Measurements from ENCODE around the gene GCGR. TPM values are rescaled to one million over a fixed set of nuclear protein-coding genes. Genes with fewer than 3 reads are reported as not detected.

Gene GCGR
- total RNA-seq, 1 experiment from 2014 or later, result not detected

DNA sequence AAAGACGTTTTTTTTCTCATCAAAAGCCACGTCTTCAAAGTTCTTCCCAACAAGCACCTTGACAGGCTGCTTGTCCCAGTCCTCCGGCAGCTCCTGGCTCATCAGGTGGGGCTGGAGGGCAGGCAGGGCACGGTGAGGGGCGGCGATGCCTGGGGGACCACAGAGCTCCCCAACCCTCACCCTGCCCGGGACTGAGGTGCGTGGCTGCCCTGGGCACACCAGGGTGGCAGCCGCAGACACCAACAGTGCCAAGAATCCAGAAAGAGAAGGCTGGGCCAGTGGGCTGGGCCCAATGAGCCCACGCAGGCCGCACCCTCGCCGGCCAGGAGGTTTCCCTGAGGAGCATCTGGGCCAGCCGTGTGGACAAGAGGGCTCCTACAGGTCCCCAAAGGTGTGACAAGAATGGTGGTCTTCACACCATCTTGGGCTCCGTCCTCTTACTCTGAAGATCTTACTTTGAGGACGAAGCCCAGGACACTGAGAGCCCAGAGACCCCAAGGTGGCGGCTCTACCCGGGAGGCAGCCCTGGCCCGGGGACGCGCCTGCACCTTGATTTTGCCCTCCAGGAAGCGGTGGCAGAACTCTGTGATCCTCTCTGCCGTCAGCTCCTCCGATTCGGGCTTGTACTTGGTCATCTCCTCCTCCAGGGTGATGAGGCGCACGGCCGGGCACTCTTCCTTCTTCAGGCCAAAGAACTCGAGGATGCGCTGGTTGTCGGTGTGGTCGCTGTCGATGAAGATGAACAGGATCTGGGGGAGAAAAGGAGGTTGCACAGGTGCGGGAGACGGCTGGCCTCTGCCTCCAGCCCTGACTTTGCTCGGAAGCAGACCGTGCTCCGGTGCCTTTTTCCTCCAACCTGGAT is 42.2 kb downstream of the GCGR start:
- DNase-seq (ENCODE audit: low read depth), result no peak

DNA sequence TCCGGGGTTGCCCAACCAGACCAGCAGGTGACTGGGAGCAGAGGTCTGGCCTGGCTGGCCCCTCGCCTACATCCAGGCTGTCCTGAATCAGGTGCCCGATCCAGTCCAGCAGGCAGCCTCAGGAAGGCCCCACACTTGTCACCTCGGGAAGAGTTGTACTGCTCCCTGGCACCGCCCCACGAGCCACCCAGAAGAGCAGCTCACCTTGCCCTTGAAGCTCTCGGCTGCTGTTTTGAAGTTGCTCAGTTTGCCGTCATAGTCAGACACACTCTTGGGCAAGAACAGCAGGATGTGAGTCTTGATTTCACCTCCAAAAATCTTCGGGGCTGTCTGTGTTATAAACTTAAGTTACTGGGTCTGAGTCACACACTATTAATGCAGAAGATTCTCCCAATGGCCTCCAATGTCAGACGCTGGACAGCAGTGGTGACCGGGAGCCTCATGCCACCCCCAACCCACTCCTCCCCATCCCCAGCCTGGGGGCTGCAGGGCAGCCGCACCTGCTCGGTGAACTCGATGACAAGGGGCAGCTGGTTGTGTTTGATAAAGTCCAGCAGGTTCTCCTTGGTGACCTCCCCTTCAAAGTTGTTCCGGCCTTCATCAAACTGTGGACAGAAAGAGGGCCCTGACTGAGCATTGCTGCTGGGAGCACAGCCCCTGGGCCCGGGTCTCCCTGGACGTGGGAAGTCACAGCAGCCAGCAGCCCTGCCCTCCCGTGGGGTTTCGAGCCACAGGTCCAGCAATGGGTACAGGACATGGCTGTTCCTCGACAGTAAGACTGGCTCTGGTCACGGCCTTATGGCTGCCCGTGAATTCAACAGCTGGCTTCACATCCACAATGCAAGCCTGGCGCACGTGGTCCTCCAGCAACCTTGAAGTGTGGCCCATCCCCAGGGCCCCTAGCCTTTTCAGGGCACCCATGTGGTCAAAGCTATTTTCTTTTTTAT is 43.1 kb downstream of the GCGR start:
- no peak for DNase-seq (ENCODE audit: low read depth)

DNA sequence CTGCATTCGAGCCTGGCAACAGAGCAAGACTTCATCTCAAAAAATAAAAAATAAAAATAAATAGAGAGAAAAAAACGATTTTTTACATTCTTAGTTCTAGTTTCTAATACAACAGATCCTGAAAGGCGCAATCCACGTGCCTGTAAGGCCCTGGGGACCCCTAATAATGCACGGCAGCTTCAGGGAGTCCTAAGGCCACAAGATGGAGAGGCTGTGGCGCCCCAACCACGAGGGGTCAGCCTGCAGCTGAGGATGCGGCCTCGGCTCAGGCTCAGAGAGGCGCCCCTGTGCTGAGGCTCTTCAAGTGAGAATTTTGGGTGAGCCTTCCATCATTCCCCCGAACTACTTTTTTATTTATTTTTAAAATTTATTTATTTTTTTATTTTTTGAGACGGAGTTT is 45.5 kb downstream of the GCGR start:
- no peak for DNase-seq (ENCODE audit: low read depth)

DNA sequence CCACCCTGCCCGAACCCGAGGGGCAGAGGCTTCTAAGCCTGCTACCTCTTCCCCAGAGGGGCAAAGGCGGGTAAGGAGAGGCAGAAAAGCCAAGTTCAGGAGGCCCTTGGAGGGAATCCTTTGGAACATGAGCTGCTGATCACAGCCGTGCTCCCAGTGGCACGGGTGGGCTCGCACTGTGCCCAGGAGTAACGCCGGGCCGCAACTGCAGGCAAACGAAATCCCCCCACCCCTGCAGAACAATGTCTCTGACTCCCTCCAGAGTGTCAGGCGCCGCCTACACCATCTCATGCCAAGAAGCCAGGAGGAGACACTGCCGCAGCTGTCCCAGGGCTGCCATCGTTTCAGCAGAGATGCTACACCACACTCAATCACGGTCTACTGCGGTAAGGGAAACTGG is 47.5 kb downstream of the GCGR start:
- no peak for DNase-seq (ENCODE audit: low read depth)

DNA sequence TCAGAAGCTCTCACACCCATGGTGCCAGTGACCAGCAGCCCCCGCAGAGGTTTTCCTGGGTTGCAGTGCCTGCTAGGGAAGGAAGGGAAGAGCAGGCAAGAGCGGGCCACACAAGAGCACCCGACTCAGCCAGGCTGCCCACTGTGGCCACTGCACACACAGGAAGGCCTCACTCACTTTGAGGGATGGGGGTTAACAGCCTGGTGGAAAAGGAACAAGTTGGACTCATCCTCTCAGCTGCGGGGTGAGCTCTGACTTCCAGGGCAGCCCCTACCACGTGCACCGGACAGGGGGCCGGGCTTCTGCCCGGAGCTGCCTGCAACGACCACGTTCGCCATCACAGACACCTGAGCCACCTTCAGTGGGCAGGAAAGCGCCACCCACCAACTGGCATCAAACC is 48.3 kb downstream of the GCGR start:
- DNase-seq (ENCODE audit: low read depth), result no peak

DNA sequence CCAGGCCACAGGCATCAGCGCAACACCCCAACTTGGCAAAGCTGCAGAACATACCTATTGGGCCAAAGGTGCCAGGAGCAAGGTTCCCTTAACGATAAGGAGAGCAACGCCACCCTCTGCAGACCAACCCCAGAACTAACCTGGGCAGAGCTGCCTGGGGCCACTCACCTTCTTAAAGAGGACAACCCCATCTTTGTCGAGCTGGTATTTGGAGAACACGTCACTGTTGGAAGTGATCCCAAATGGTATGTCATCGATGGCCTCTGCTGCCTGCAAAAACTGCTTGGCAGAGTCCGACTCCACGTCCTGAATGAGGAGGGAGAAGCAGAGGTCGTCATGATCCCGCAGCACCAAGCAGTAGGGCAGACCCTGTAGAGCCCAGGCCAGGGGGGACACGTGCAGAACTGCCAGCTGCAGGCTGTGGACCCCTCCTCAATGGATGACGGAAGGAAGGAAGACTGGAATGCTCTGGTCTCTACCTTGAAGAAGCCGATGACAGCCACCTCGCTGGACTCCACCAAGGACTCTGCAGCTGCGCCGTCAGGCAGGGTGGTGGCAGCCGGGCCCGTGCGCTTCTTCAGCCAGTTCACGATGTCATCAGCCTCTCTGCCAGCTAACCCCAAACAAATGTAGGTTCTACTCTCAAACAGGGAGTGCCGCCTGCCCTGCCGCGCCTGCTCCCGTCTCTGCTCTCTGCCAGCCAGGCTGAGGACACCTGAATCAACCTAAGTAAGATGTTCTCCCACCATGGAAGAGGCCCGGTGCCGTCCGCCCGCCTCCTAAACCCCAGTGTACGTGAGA is 51.2 kb downstream of the GCGR start:
- no peak for DNase-seq (ENCODE audit: low read depth)

DNA sequence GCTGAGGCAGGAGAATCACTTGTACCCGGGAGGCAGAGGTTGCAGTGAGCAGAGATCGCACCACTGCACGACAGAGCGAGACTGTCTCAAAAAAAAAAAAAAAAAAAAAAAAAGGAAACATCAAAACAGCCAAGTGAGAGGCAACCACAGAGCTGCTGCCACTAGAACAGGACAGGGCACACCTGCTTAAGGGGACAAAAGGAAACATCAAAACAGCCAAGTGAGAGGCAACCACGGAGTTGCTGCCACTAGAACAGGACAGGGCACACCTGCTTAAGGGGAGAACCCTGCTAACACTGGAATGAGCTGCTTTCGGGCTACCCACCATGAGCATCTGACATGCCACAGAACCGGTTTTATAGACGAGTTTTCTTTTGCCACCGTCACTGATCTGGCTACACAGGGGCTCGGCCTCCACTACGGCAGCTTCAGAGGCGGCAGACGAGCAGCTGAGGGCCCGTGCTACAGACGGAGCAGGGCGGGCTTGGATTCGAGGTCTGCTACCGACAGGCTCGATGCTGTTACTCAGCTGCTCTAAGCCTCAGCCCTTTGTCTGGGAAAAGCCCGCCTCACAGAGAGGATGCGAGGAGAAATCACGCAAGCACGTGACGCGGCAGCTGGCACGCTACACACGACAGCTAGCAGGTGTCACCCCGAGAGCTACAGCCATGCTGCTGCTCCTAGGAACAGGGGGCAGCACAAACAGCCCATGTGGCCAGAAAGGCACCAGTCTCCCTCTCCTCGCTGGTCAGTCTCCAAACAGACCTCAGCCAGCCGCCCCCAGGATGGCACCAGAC is 54.4 kb downstream of the GCGR start:
- DNase-seq (ENCODE audit: low read depth), result no peak

DNA sequence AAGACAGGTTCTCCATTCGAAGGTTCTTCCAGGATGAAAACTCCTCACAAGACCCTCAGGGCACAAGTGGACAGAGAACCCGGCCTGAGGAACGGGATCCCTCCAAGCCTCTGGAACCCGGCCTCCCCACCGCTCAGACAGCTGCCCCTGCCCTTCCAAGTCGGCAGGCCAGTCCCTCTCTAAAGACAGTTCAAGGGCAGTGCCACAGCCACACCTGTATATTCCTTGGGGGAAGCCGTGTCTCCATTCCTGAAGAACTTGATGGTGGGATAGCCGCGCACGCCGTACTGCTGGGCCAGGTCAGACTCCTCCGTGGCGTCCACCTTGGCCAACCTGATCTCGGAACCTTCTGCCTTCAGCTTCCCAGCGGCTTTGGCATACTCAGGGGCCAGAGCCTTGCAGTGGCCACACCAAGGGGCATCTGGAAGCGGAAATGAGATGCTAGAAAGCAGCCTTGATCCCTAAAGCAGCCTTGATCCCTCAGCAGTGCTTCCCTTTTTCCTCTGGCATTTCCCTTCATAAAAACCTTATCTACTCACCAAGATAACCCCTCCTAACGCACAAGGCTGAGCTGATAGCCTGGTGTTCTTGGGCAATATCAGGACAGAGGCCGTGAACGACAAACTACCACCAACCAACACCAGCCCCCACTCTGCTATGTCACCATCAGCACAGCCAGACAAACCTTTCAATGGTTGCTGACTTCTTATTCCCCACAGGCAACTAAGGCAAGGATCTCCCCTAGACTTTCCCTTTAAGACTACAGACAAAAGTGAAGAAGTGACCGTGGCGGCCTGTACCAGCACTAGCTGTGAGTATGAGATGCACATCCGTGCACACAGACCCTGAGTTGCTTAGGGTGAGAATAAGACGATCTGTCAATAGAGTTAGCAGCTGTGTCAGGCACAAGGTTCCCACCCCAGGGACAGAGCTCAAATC is 55.3 kb downstream of the GCGR start:
- DNase-seq (ENCODE audit: low read depth), result no peak

DNA sequence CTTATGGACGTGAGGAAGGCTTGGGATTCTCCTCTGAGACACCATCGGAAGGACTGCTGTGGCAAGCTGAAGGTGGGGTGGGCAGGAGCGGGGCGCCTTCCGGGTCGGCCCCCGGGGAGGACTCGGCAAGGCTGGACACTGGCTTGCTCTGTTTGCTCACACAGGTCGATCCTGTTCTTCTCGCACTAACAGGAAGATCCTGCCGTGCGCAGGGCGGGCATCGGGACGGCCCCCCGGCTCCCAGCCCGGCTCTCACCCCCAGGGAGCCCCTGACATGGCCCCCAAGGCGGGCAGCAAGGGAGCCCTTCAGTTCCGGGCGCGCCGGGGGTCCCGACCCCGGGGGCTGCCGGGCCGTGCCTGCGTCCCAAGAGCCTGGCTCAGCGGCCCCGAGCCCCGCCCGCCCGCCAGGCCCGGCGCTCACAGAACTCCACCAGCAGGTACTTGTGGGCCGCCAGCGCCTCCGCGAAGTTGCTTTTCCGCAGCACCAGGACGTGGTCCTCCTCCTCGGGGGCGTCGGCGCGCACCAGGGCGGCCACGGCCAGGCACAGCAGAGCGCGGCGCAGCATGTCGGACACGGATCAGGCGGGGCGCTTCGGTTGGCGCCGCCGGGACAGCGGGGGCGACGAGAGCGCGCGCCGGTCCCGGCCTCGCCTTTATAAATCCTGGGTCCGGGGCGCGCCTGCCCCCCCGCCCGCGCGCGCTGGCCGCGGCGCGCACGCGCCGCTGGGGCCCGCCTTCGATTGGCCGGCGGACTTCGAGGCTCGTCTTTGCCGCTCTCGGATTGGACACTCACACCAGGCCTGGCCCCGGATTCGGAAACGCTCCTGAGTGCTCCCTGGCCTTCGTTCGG is 56.2 kb downstream of the GCGR start, which contains the start of gene P4HB:
P4HB (minus strand) TSS at position 630 of the 850 bp plus-strand sequence; CDS start at position 566, 64 bp downstream.
- peak; percentile 33 for DNase-seq (ENCODE audit: low read depth)

DNA sequence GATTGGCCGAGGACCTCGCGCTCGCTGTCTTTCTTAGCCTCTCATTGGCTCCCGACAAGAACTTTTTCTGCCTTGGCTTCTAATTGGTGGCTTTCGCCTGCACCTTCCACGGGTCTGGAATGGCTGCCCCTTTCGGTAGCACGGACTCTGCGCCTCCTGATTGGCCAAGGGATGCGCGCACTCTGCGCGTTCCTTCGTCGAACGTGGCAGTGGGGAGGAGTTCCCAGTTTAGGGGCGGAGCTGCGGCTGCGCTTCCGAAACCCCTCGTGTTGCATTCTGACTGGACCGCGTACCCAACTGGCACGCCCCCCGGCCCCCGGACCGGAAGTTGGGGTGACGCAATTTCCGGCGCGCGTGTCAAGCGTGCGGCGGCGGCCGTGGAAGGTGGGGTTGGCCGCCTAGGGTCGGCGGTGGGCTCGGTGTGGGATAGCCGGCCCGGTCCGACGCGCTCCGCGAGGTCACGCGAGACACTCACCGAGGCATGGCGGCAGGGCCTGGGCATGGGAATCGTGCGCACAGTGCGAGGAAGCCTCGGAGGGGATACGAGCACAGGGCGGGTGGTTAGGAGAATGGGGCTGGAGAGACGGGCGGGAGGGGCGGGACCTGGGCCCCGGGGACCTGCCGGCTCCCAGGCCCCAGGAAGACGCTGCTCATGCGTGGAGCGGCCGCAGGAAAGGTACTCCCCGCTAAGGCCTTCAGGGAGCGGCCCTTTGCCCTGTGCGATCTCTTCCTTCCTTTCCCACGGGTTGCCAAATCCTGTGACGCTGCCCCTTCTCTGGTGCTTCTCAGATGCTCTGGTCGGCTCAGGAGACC is 57.0 kb downstream of the GCGR start:
- peak; percentile 100 for DNase-seq (ENCODE audit: low read depth)

DNA sequence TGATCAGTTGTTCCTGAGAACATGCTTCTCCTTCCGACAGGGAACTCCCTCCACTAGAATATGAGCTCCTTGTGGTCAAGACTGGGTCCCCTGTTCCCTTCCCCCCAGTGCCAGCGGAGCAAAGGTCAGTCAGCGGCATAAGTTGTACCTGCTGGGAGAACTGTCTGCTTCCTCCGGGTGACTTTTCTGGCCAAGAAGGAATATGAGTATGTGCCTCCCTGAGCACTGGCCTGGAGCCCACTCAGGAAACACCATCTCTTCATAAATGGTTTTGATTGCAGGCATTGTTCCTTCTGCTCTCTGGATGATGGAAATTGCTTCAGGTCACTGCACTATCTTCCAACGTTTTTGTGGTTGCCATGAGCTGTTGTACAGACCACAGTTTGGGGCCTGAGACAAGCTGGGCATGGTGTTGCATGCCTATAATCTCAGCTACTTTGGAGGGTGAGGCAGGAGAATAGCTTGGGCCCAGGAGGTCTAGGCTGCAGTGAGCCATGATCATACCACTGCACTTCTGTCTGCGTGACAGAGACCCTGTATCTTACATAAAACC is 59.2 kb downstream of the GCGR start:
- no peak for DNase-seq (ENCODE audit: low read depth)

Other genes with a start within 250 kb of the GCGR start
- 65.3 and 83.9 TPM in 2 replicates for gene NPLOC4, start 167.0 kb upstream of the GCGR start, total RNA-seq (2014; rRNA removed; shearing (Covaris generic))
- 1.4 and 2.2 TPM in 2 replicates for gene TSPAN10, start 167.0 kb upstream of the GCGR start, total RNA-seq (2014; rRNA removed; shearing (Covaris generic))
- 0.10 and 0.35 TPM in 2 replicates for gene PDE6G, start 147.6 kb upstream of the GCGR start, total RNA-seq (2014; rRNA removed; shearing (Covaris generic))
- gene OXLD1, start 137.5 kb upstream of the GCGR start, total RNA-seq (2014; rRNA removed; shearing (Covaris generic)), result 63.5 and 66.8 TPM in 2 replicates
- 47.3 and 60.3 TPM in 2 replicates for gene CCDC137, start 137.4 kb upstream of the GCGR start, total RNA-seq (2014; rRNA removed; shearing (Covaris generic))
- 47.9 and 59.7 TPM in 2 replicates for gene ARL16, start 120.4 kb upstream of the GCGR start, total RNA-seq (2014; rRNA removed; shearing (Covaris generic))
- gene HGS, start 120.1 kb upstream of the GCGR start, total RNA-seq (2014; rRNA removed; shearing (Covaris generic)), result 165 and 172 TPM in 2 replicates
- 51.9 and 57.7 TPM in 2 replicates for gene MRPL12, start 100.8 kb upstream of the GCGR start, total RNA-seq (2014; rRNA removed; shearing (Covaris generic))
- 96.9 and 106 TPM in 2 replicates for gene SLC25A10, start 91.9 kb upstream of the GCGR start, total RNA-seq (2014; rRNA removed; shearing (Covaris generic))
- 81.9 and 87.0 TPM in 2 replicates for gene MCRIP1, start 29.1 kb downstream of the GCGR start, total RNA-seq (2014; rRNA removed; shearing (Covaris generic))
- gene PPP1R27, start 30.9 kb downstream of the GCGR start, total RNA-seq (2014; rRNA removed; shearing (Covaris generic)), result 0.47 TPM in 1 of 2 replicates, not detected in the other
- 784 and 825 TPM in 2 replicates for gene P4HB, start 56.4 kb downstream of the GCGR start, total RNA-seq (2014; rRNA removed; shearing (Covaris generic))
- 206 and 315 TPM in 2 replicates for gene ARHGDIA, start 67.2 kb downstream of the GCGR start, total RNA-seq (2014; rRNA removed; shearing (Covaris generic))
- 311 and 338 TPM in 2 replicates for gene ALYREF, start 87.4 kb downstream of the GCGR start, total RNA-seq (2014; rRNA removed; shearing (Covaris generic))
- gene ANAPC11, start 87.6 kb downstream of the GCGR start, total RNA-seq (2014; rRNA removed; shearing (Covaris generic)), result 100 and 133 TPM in 2 replicates
- gene NPB, start 98.1 kb downstream of the GCGR start, total RNA-seq (2014; rRNA removed; shearing (Covaris generic)), result 0.13 and 0.34 TPM in 2 replicates
- gene PCYT2, start 107.2 kb downstream of the GCGR start, total RNA-seq (2014; rRNA removed; shearing (Covaris generic)), result 27.6 and 34.8 TPM in 2 replicates
- gene SIRT7, start 114.0 kb downstream of the GCGR start, total RNA-seq (2014; rRNA removed; shearing (Covaris generic)), result 19.4 and 20.2 TPM in 2 replicates
- 19.2 and 21.1 TPM in 2 replicates for gene MAFG, start 123.6 kb downstream of the GCGR start, total RNA-seq (2014; rRNA removed; shearing (Covaris generic))
- gene PYCR1, start 133.2 kb downstream of the GCGR start, total RNA-seq (2014; rRNA removed; shearing (Covaris generic)), result 58.8 and 67.1 TPM in 2 replicates
- not detected in 2 replicates for gene MYADML2, start 143.1 kb downstream of the GCGR start, total RNA-seq (2014; rRNA removed; shearing (Covaris generic))
- gene NOTUM, start 157.0 kb downstream of the GCGR start, total RNA-seq (2014; rRNA removed; shearing (Covaris generic)), result not detected in 2 replicates
- gene ASPSCR1, start 173.5 kb downstream of the GCGR start, total RNA-seq (2014; rRNA removed; shearing (Covaris generic)), result 41.2 and 49.3 TPM in 2 replicates
- 97.0 and 172 TPM in 2 replicates for gene CENPX, start 218.7 kb downstream of the GCGR start, total RNA-seq (2014; rRNA removed; shearing (Covaris generic))
- gene LRRC45, start 219.2 kb downstream of the GCGR start, total RNA-seq (2014; rRNA removed; shearing (Covaris generic)), result 16.1 and 17.2 TPM in 2 replicates
- 41.7 and 46.9 TPM in 2 replicates for gene RAC3, start 227.5 kb downstream of the GCGR start, total RNA-seq (2014; rRNA removed; shearing (Covaris generic))
- gene DCXR, start 233.5 kb downstream of the GCGR start, total RNA-seq (2014; rRNA removed; shearing (Covaris generic)), result 75.1 and 83.5 TPM in 2 replicates
- 21.9 and 31.5 TPM in 2 replicates for gene RFNG, start 247.7 kb downstream of the GCGR start, total RNA-seq (2014; rRNA removed; shearing (Covaris generic))
- 240 and 272 TPM in 2 replicates for gene GPS1, start 247.7 kb downstream of the GCGR start, total RNA-seq (2014; rRNA removed; shearing (Covaris generic))